ENCODE results near the gene DLG1. TPM values are rescaled to one million over a fixed set of nuclear protein-coding genes. Genes with fewer than 3 reads are reported as not detected.

DLG1 gene
- total RNA-seq, 2 experiments from 2014 or later, result 48.9 to 95.1 TPM

DNA sequence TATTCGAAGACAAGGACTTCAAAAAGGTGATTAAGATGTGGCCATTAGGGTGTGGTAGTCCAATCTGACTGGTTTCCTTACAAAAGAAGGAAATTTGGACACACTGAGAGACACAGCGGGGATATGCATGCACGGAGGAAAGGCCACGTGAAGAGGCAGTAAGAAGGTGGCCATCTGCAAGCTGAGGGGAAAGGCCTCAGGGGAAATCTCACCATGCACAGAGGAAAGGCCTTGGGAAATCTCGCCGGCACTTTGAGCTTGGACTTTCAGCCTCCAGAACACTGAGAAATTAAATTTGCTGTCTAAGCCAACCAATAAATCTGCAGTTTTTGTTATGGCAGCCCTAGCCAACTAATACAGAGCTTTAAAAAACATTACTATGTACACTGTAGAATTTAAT lies 78.8 kb downstream of the DLG1 start:
- Histone ChIP-seq H2AFZ (ENCODE audit: low read length) (no peak overlapping the region), H3K4me1 (ENCODE audit: insufficient read depth, low read length, poor library complexity, severe bottlenecking) (no peaks in the 10 kb centered on the region), H3K79me2 (ENCODE audit: insufficient read depth, low read depth, low read length) (peaks cover 73% of the 10 kb centered on the region; the same call in 1 of the 2 replicates), H3K4me3 (ENCODE audit: low read depth, low read length, poor library complexity, severe bottlenecking) (no peak overlapping the region), H3K9me3 (ENCODE audit: low read length) (no peaks in the 10 kb centered on the region), H3K36me3 (ENCODE audit: insufficient read depth, low read length) (no peaks in the 10 kb centered on the region), H4K20me1 (ENCODE audit: insufficient read depth, low read length) (peaks cover 30% of the 10 kb centered on the region), H3K27ac (ENCODE audit: low read depth, low read length, poor library complexity, severe bottlenecking) (no peak overlapping the region), H3K4me2 (ENCODE audit: low read length) (no peak overlapping the region), H3K9me2 (ENCODE audit: insufficient read depth, low read length) (no peaks in the 10 kb centered on the region)
- intact Hi-C loops (cut with micrococcal nuclease; ENCODE audit: unreplicated experiment), result loop anchor here (2.0 kb wide), 1 partner anchor 227 kb away; no protein-coding TSS in a partner anchor
- ChIA-PET CTCF (ENCODE audit: unreplicated experiment) (no interaction called here), POLR2A (no interaction called here)
- no peak for TF ChIP-seq EZH2phosphoT487 (IDR thresholded peaks at IDR 0.05; ENCODE audit: borderline replicate concordance, low read depth, low read length)
- TF ChIP-seq, protein P1, sequence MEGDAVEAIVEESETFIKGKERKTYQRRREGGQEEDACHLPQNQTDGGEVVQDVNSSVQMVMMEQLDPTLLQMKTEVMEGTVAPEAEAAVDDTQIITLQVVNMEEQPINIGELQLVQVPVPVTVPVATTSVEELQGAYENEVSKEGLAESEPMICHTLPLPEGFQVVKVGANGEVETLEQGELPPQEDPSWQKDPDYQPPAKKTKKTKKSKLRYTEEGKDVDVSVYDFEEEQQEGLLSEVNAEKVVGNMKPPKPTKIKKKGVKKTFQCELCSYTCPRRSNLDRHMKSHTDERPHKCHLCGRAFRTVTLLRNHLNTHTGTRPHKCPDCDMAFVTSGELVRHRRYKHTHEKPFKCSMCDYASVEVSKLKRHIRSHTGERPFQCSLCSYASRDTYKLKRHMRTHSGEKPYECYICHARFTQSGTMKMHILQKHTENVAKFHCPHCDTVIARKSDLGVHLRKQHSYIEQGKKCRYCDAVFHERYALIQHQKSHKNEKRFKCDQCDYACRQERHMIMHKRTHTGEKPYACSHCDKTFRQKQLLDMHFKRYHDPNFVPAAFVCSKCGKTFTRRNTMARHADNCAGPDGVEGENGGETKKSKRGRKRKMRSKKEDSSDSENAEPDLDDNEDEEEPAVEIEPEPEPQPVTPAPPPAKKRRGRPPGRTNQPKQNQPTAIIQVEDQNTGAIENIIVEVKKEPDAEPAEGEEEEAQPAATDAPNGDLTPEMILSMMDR (conservative IDR thresholded peaks at IDR 0.05; ENCODE audit: low read length), result no peak
- DNase-seq (ENCODE audit: low spot score), result no peak
- no TSS peak for BruUV-seq (replicated peaks)

DNA sequence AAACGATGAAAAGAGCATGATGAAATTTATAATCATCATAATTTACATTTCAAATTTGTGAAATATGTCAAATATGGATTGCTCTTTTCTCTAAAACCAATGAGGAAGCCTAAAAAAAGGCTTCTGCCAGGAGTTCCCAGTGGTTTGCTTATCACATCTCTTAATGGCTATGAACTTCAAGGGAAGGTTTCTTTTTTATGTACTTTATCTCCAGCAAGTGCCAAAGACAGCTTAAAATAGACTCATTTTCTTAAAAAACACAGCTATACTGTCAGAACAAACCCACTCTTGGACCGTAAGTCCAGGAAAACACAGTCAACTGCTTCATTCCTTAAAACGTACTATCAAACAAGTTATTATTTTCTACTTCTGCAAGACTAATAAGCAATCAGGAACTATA lies 80.2 kb downstream of the DLG1 start:
- H3K4me1 ChIP-seq (ENCODE audit: insufficient read depth, low read length, poor library complexity, severe bottlenecking), result no peaks in the 10 kb centered on the region
- intact Hi-C loops (cut with micrococcal nuclease; ENCODE audit: unreplicated experiment), result loop anchor here (2.0 kb wide), 1 partner anchor 229 kb away; no protein-coding TSS in a partner anchor
- no peak for DNase-seq (ENCODE audit: low spot score)
- no peak overlapping the region for H3K4me2 ChIP-seq (ENCODE audit: low read length)
- H3K79me2 ChIP-seq (ENCODE audit: insufficient read depth, low read depth, low read length), result peaks cover 71% of the 10 kb centered on the region; the same call in 1 of the 2 replicates
- no peak overlapping the region for H2AFZ ChIP-seq (ENCODE audit: low read length)
- no peaks in the 10 kb centered on the region for H3K36me3 ChIP-seq (ENCODE audit: insufficient read depth, low read length)
- H3K9me2 ChIP-seq (ENCODE audit: insufficient read depth, low read length), result no peaks in the 10 kb centered on the region
- ChIA-PET CTCF (ENCODE audit: unreplicated experiment) (no interaction called here), POLR2A (interaction anchor here (0.5 kb wide), 1 partner anchor 22 kb away, joined by 10 read pairs; no protein-coding TSS in a partner anchor)
- H4K20me1 ChIP-seq (ENCODE audit: insufficient read depth, low read length), result peaks cover 21% of the 10 kb centered on the region
- BruUV-seq (replicated peaks), result no TSS peak
- no peaks in the 10 kb centered on the region for H3K9me3 ChIP-seq (ENCODE audit: low read length)
- H3K27ac ChIP-seq (ENCODE audit: low read depth, low read length, poor library complexity, severe bottlenecking), result no peak overlapping the region
- no peak for TF ChIP-seq EZH2phosphoT487 (IDR thresholded peaks at IDR 0.05; ENCODE audit: borderline replicate concordance, low read depth, low read length)
- TF ChIP-seq, protein P1 (conservative IDR thresholded peaks at IDR 0.05; ENCODE audit: low read length), result no peak
- H3K4me3 ChIP-seq (ENCODE audit: low read depth, low read length, poor library complexity, severe bottlenecking), result no peak overlapping the region

DNA sequence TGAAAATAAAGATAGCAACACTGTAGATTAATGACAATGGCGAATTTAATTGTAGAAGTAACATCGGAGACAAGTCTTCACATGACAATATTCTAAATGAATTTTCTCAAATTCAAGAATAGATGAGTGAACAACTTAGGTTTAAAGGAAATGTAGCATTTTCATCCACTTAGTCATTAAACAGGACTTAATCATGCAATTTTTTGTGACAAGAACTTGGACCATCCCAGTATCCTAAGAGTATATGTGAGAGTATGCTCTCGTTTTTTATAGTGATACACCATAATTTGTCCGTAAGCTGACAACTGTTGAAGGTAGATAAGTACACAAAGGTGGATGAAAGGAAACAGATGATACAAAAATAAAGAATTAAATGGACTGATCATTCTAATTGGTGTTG lies 81.5 kb downstream of the DLG1 start:
- intact Hi-C loops (cut with micrococcal nuclease; ENCODE audit: unreplicated experiment), result no loop called here
- BruUV-seq (replicated peaks), result no TSS peak
- POLR2A ChIA-PET, result no interaction called here

More for the DNA sequence above, 81.5 kb downstream of the DLG1 start:
- H3K27ac ChIP-seq (ENCODE audit: low read depth, low read length, poor library complexity, severe bottlenecking), result no peak overlapping the region
- peaks cover 9% of the 10 kb centered on the region; the same call in 1 of the 2 replicates for H4K20me1 ChIP-seq (ENCODE audit: insufficient read depth, low read length)
- H3K4me2 ChIP-seq (ENCODE audit: low read length), result no peak overlapping the region
- no peak for DNase-seq (ENCODE audit: low spot score)
- H3K9me3 ChIP-seq (ENCODE audit: low read length), result no peaks in the 10 kb centered on the region
- peaks cover 73% of the 10 kb centered on the region; the same call in 1 of the 2 replicates for H3K79me2 ChIP-seq (ENCODE audit: insufficient read depth, low read depth, low read length)
- H3K4me1 ChIP-seq (ENCODE audit: insufficient read depth, low read length, poor library complexity, severe bottlenecking), result no peaks in the 10 kb centered on the region
- TF ChIP-seq, protein P1 (conservative IDR thresholded peaks at IDR 0.05; ENCODE audit: low read length), result no peak
- TF ChIP-seq EZH2phosphoT487 (IDR thresholded peaks at IDR 0.05; ENCODE audit: borderline replicate concordance, low read depth, low read length), result no peak
- H3K9me2 ChIP-seq (ENCODE audit: insufficient read depth, low read length), result no peaks in the 10 kb centered on the region
- CTCF ChIA-PET (ENCODE audit: unreplicated experiment), result no interaction called here
- H2AFZ ChIP-seq (ENCODE audit: low read length), result no peak overlapping the region
- peaks cover 5% of the 10 kb centered on the region for H3K36me3 ChIP-seq (ENCODE audit: insufficient read depth, low read length)
- no peak overlapping the region for H3K4me3 ChIP-seq (ENCODE audit: low read depth, low read length, poor library complexity, severe bottlenecking)
